ENCODE data around the gene TTC4.

- TF ChIP-seq TARDBP (IDR thresholded peaks at IDR 0.05) (no peak), FOXA1 (IDR thresholded peaks at IDR 0.05) (no peak), FOXM1 (IDR thresholded peaks at IDR 0.05; ENCODE audit: borderline replicate concordance) (no peak), ARNT (IDR thresholded peaks at IDR 0.05) (no peak), FOXK2 (IDR thresholded peaks at IDR 0.05) (no peak), SP1 (IDR thresholded peaks at IDR 0.05) (no peak), PKNOX1 (IDR thresholded peaks at IDR 0.05) (no peak), HDGF (IDR thresholded peaks at IDR 0.05; ENCODE audit: borderline replicate concordance) (no peak), BHLHE40 (IDR thresholded peaks at IDR 0.05; ENCODE audit: borderline replicate concordance) (no peak), NFRKB (IDR thresholded peaks at IDR 0.05) (no peak), LEF1 (IDR thresholded peaks at IDR 0.05; ENCODE audit: borderline replicate concordance) (no peak), ZNF384 (IDR thresholded peaks at IDR 0.05) (no peak), SUZ12 (IDR thresholded peaks at IDR 0.05) (no peak), L3MBTL2 (conservative IDR thresholded peaks at IDR 0.05) (no peak)
Observed at GRCh38 chr1:54763816-54764132, 48.1 kb downstream of the TTC4 start.
